Dermis blood vessel endothelial cell (primary cell): Measurements from ENCODE around the gene USP1. TPM values are rescaled to one million over a fixed set of nuclear protein-coding genes. Genes with fewer than 3 reads are reported as not detected.

Experiments
- DNase-seq: peaks from one replicate; pipeline ENCODE4 v3.0.0; 2010
- total RNA-seq: library from RNA; depleted of rRNA; stranded (reverse); fragments of >200 nt; gene quantifications from 2 replicates; pipeline ENCODE4 v1.2.3, GENCODE V29; 2014

USP1 gene
- 28.1 and 51.7 TPM in 2 replicates for total RNA-seq

GRCh38 chr1:62436466-62437272, at the start of gene USP1:
Gene USP1, plus strand, starts transcription at chr1:62437049. Its CDS starts 2,819 bp downstream, at chr1:62439868.
- no peak for DNase-seq

- no peak for DNase-seq
Measured at GRCh38 chr1:62389531-62389930, 47.3 kb upstream of the USP1 start.

- DNase-seq = no peak
Measured at GRCh38 chr1:62390071-62390470, 46.8 kb upstream of the USP1 start.

- peak; percentile 22 for DNase-seq
Measured at GRCh38 chr1:62391369-62391971, 45.4 kb upstream of the USP1 start.

GRCh38 chr1:62392951-62393350, 43.9 kb upstream of the USP1 start:
- no peak for DNase-seq

- DNase-seq = no peak
Measured at GRCh38 chr1:62394646-62395045, 42.2 kb upstream of the USP1 start.

GRCh38 chr1:62395291-62395690, 41.6 kb upstream of the USP1 start:
- no peak for DNase-seq

GRCh38 chr1:62396871-62397270, 40.0 kb upstream of the USP1 start:
- DNase-seq = no peak

GRCh38 chr1:62397301-62397700, 39.5 kb upstream of the USP1 start:
- DNase-seq = no peak

GRCh38 chr1:62398377-62398776, 38.5 kb upstream of the USP1 start:
- no peak for DNase-seq

GRCh38 chr1:62401034-62401760, 35.7 kb upstream of the USP1 start:
- no peak for DNase-seq

- no peak for DNase-seq
Measured at GRCh38 chr1:62405247-62405646, 31.6 kb upstream of the USP1 start.

- DNase-seq = no peak
Measured at GRCh38 chr1:62406576-62406975, 30.3 kb upstream of the USP1 start.

- peak; percentile 73 for DNase-seq
Measured at GRCh38 chr1:62407398-62408009, 29.3 kb upstream of the USP1 start.

GRCh38 chr1:62415687-62416086, 21.2 kb upstream of the USP1 start:
- no peak for DNase-seq

- peak; percentile 1 for DNase-seq
Measured at GRCh38 chr1:62417351-62417999, 19.4 kb upstream of the USP1 start.

- DNase-seq = no peak
Measured at GRCh38 chr1:62420214-62420613, 16.6 kb upstream of the USP1 start.

- DNase-seq = no peak
Measured at GRCh38 chr1:62423580-62424242, 13.1 kb upstream of the USP1 start.

- no peak for DNase-seq
Measured at GRCh38 chr1:62424411-62424810, 12.4 kb upstream of the USP1 start.

GRCh38 chr1:62425041-62425440, 11.8 kb upstream of the USP1 start:
- no peak for DNase-seq

GRCh38 chr1:62426237-62426636, 10.6 kb upstream of the USP1 start:
- DNase-seq = no peak

GRCh38 chr1:62426794-62427193, 10.1 kb upstream of the USP1 start:
- no peak for DNase-seq
